Brain microvascular endothelial cell (primary cell): ENCODE results near the gene ZRSR2.

Source experiments
- DNase-seq: peaks from one replicate; pipeline ENCODE4 v3.0.0-alpha.2; 2020
- H3K27ac ChIP-seq: fragments of 250-450 bp; sonication (Bioruptor Pico); 2 replicates; pipeline ENCODE4 v1.5.1; 2020; ENCODE audit warnings: mild to moderate bottlenecking, moderate library complexity
- H3K27me3 ChIP-seq: fragments of 250-450 bp; sonication (Bioruptor Pico); replicated peaks from 2 replicates; pipeline ENCODE4 v1.5.1; 2020; ENCODE audit warnings: mild to moderate bottlenecking
- H3K36me3 ChIP-seq: fragments of 250-450 bp; sonication (Bioruptor Pico); replicated peaks from 2 replicates; pipeline ENCODE4 v1.5.1; 2020; ENCODE audit warnings: mild to moderate bottlenecking
- H3K4me3 ChIP-seq: 2 replicates; pipeline ENCODE4 v1.5.1; 2011; ENCODE audit warnings: low read depth, mild to moderate bottlenecking, control low read depth, low read length, moderate library complexity
- in situ Hi-C: cut with HindIII; loops from 2 replicates; pipeline ENCODE4 v1.10.0; 2017; ENCODE audit warnings: low sequenced_read_pairs, low pct_ligation_motif_present
- TF ChIP-seq, protein P1 (sequence below): IDR thresholded peaks from 2 replicates; pipeline ENCODE4 v1.5.1; 2011; ENCODE audit warnings: low read depth, mild to moderate bottlenecking, moderate library complexity, low read length, control low read depth, inconsistent platforms; ENCODE audit errors: missing control alignments

ZRSR2 gene

GRCh38 chrX:15853586-15854079 lies 63.3 kb downstream of the ZRSR2 start:
- TF ChIP-seq, protein P1, sequence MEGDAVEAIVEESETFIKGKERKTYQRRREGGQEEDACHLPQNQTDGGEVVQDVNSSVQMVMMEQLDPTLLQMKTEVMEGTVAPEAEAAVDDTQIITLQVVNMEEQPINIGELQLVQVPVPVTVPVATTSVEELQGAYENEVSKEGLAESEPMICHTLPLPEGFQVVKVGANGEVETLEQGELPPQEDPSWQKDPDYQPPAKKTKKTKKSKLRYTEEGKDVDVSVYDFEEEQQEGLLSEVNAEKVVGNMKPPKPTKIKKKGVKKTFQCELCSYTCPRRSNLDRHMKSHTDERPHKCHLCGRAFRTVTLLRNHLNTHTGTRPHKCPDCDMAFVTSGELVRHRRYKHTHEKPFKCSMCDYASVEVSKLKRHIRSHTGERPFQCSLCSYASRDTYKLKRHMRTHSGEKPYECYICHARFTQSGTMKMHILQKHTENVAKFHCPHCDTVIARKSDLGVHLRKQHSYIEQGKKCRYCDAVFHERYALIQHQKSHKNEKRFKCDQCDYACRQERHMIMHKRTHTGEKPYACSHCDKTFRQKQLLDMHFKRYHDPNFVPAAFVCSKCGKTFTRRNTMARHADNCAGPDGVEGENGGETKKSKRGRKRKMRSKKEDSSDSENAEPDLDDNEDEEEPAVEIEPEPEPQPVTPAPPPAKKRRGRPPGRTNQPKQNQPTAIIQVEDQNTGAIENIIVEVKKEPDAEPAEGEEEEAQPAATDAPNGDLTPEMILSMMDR, result no peak
- peak overlapping the region; percentile 61 for H3K4me3 ChIP-seq
- DNase-seq, result no peak
- in situ Hi-C loops, result no loop called here
- H3K27me3 ChIP-seq, result no peaks in the 10 kb centered on the region
- H3K36me3 ChIP-seq, result no peaks in the 10 kb centered on the region
- no peak overlapping the region for H3K27ac ChIP-seq

DNA sequence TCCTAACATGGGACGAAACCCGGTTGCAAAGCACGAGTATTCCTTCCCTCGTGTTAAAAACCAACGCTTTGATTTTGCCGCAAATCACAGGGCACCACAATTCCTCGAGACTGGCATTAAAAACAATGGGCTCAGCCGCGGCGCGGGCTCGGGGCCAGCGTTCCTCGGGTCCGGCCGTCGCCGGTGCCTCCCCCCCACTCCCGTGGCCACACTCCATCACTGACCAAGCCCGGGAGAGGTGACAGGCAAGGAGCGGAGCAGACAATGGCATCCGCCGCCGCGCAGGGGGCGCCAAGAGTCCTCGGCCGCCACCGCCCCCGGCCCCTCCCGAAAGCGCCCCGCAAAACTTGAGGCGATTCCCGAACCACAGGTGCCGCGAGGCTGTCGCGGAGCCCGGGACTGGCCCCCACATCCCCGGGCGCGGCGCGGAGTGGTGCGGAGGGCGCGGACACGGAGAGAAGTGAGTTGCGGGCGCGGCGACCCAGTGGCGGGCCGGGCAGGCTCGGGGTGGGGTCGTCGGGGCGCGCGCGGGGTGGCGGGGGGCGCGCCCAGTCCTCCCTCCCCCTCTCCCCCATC lies 63.9 kb downstream of the ZRSR2 start:
- peak overlapping the region; percentile 61 for H3K4me3 ChIP-seq
- no peaks in the 10 kb centered on the region for H3K36me3 ChIP-seq
- TF ChIP-seq, protein P1, result no peak
- no peaks in the 10 kb centered on the region for H3K27me3 ChIP-seq
- H3K27ac ChIP-seq, result no peak overlapping the region
- DNase-seq, result no peak
- in situ Hi-C loops, result no loop called here

DNA sequence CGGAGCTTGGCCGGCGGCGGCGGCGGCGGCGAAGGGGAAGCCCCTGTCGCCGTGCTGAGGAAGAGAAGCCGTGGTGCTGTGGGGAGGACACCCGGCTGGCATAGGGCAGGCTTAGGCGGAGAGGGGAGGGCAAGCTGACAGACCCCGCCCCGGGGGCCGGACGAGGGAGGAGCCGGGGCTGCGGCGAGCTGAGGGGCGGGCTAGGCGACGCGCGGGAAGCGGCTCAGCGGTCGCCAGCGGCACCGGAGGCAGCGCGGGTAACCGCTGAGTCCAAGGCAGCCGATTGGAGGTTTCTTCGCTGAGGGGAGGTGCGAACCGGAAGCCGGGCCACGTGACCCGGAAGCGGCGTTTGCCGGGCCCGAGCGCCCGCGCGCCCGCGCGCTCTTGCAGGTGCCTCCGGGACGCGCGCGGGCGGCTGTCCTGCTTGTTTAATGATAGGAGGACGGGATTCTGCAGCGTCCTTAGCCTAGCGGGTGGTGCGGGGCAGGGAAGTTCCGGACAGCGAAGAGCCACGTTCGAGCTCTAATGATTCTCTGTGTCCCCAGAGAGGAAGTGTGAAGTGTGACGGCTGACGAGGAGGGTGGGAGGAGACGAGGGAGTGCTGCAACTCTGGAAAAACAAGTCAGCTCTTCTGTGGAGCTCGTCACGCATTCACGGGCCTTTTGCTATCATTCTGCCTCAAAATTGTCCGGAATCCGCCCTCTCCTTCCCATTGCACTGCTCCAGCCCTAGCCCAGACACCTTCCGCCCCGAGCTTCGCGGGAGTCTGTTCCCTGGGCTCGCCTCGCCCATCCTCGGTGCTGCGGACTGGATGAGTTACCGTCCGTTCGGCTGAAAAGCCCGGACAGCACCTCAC lies 64.7 kb downstream of the ZRSR2 start, which contains the start of gene AP1S2:
TSS of gene AP1S2 (minus strand) at position 102 of the 856 bp plus-strand sequence. CDS start 2,289 bp downstream, outside the sequence.
- Histone ChIP-seq H3K27me3 (no peaks in the 10 kb centered on the region), H3K36me3 (no peaks in the 10 kb centered on the region), H3K4me3 (peak within 1 kb of the TSS; percentile 61), H3K27ac (peak within 1 kb of the TSS; percentile 22)
- TF ChIP-seq, protein P1, result no peak
- DNase-seq, result peak; percentile 85
- in situ Hi-C loops, result no loop called here

DNA sequence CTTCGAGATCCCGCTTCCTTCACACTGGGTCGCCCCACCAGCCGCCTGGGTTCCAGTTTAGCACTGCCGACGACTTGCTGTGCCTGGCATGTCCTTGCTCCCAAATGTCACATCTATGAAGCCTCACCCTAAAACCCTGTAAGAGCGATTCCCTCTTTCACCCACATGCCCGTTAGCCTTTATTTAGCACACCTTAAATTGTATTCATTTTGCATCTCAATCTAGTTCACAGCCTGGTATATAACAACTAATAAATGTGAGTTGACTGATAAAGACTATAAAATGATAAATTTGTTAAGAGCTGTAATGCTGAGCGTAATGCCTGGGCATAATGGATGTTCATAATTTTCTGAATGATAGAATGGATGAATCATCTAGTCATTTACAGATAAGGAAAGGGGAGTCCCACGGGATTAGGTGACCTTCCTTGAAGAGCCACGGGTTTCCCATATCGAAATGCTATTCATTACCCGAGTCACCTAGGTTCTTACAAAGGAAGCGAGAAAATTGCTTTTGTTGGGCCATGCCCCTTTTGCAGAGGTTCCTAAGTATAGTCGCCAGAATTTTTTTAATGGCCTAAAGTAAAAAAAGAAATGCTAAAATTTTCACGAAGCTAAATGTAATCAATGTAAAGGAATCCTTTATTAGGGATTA lies 65.4 kb downstream of the ZRSR2 start:
- H3K27me3 ChIP-seq, result no peaks in the 10 kb centered on the region
- H3K4me3 ChIP-seq, result peak overlapping the region; percentile 61
- TF ChIP-seq, protein P1, result no peak
- H3K27ac ChIP-seq, result peak overlapping the region; percentile 22
- in situ Hi-C loops, result no loop called here
- no peak for DNase-seq
- no peaks in the 10 kb centered on the region for H3K36me3 ChIP-seq

GRCh38 chrX:15856222-15856587 lies 65.9 kb downstream of the ZRSR2 start:
- no peak overlapping the region for H3K27ac ChIP-seq
- no peaks in the 10 kb centered on the region for H3K36me3 ChIP-seq
- no peaks in the 10 kb centered on the region for H3K27me3 ChIP-seq
- in situ Hi-C loops, result no loop called here
- no peak for DNase-seq
- H3K4me3 ChIP-seq, result no peak overlapping the region
- TF ChIP-seq, protein P1, result no peak
